Measurements from ENCODE around the gene SLC2A4RG. TPM values are rescaled to one million over a fixed set of nuclear protein-coding genes. Genes with fewer than 3 reads are reported as not detected.

Gene SLC2A4RG
- polyA plus RNA-seq, 1 of the 3 experiments (the other 2 are of a cell fraction): 90.9 TPM

- no peak for TF ChIP-seq MAX (IDR thresholded peaks at IDR 0.05; ENCODE audit: low read depth)
- TF ChIP-seq FOXJ3 (CRISPR knock-in tag; IDR thresholded peaks at IDR 0.05): no peak
- no peak for TF ChIP-seq FOXM1 (IDR thresholded peaks at IDR 0.05; ENCODE audit: low read depth)
- TF ChIP-seq SIN3A (IDR thresholded peaks at IDR 0.05; ENCODE audit: borderline replicate concordance, low read depth, low read length): no peak
- no peak for TF ChIP-seq RCOR1 (IDR thresholded peaks at IDR 0.05; ENCODE audit: low read length)
These were observed 53.3 kb downstream of the SLC2A4RG start (continued) for GRCh38 chr20:63792866-63793265.

Small RNAs within 50 kb of the gene (small RNA-seq; reads per million reads assigned to genes)
- gene LIME1: 0 to 2.3 (median 0) reads per million in 7 experiments
- 0 reads per million in 7 experiments for gene TNFRSF6B

Other genes with a start within 250 kb of the SLC2A4RG start
- 9.2 and 16.5 TPM in 2 replicates for gene EEF1A2, start 240.7 kb upstream of the SLC2A4RG start, polyA plus RNA-seq (2012; rRNA removed)
- gene PPDPF, start 219.0 kb upstream of the SLC2A4RG start, polyA plus RNA-seq (2012; rRNA removed): 20.0 and 71.4 TPM in 2 replicates
- gene PTK6, start 202.4 kb upstream of the SLC2A4RG start, polyA plus RNA-seq (2012; rRNA removed): 0.07 and 0.13 TPM in 2 replicates
- gene SRMS, start 192.0 kb upstream of the SLC2A4RG start, polyA plus RNA-seq (2012; rRNA removed): not detected in 2 replicates
- gene FNDC11, start 185.6 kb upstream of the SLC2A4RG start, polyA plus RNA-seq (2012; rRNA removed): 4.5 and 5.5 TPM in 2 replicates
- 5.5 and 7.6 TPM in 2 replicates for gene HELZ2, start 165.5 kb upstream of the SLC2A4RG start, polyA plus RNA-seq (2012; rRNA removed)
- 5.6 and 6.5 TPM in 2 replicates for gene GMEB2, start 112.7 kb upstream of the SLC2A4RG start, polyA plus RNA-seq (2012; rRNA removed)
- 89.8 and 111 TPM in 2 replicates for gene STMN3, start 86.4 kb upstream of the SLC2A4RG start, polyA plus RNA-seq (2012; rRNA removed)
- gene RTEL1, start 81.5 kb upstream of the SLC2A4RG start, polyA plus RNA-seq (2012; rRNA removed): 9.9 and 12.9 TPM in 2 replicates
- gene TNFRSF6B, start 43.1 kb upstream of the SLC2A4RG start, polyA plus RNA-seq (2012; rRNA removed): 8.2 and 9.4 TPM in 2 replicates
- 65.4 and 72.8 TPM in 2 replicates for gene ARFRP1, start 31.8 kb upstream of the SLC2A4RG start, polyA plus RNA-seq (2012; rRNA removed)
- gene ZGPAT, start 31.7 kb upstream of the SLC2A4RG start, polyA plus RNA-seq (2012; rRNA removed): 33.7 and 36.8 TPM in 2 replicates
- 10.9 and 12.3 TPM in 2 replicates for gene LIME1, start 3.1 kb upstream of the SLC2A4RG start, polyA plus RNA-seq (2012; rRNA removed)
- 0.11 and 0.15 TPM in 2 replicates for gene ZBTB46, start 91.5 kb downstream of the SLC2A4RG start, polyA plus RNA-seq (2012; rRNA removed)
- gene ABHD16B, start 121.7 kb downstream of the SLC2A4RG start, polyA plus RNA-seq (2012; rRNA removed): not detected in 2 replicates
- 137 and 161 TPM in 2 replicates for gene TPD52L2, start 125.5 kb downstream of the SLC2A4RG start, polyA plus RNA-seq (2012; rRNA removed)
- gene DNAJC5, start 155.3 kb downstream of the SLC2A4RG start, polyA plus RNA-seq (2012; rRNA removed): 24.2 and 26.2 TPM in 2 replicates
- gene UCKL1, start 216.6 kb downstream of the SLC2A4RG start, polyA plus RNA-seq (2012; rRNA removed): 70.3 and 71.6 TPM in 2 replicates
- 10.4 and 11.8 TPM in 2 replicates for gene ZNF512B, start 230.2 kb downstream of the SLC2A4RG start, polyA plus RNA-seq (2012; rRNA removed)
- gene SAMD10, start 239.9 kb downstream of the SLC2A4RG start, polyA plus RNA-seq (2012; rRNA removed): 11.0 and 11.6 TPM in 2 replicates
- gene PRPF6, start 241.4 kb downstream of the SLC2A4RG start, polyA plus RNA-seq (2012; rRNA removed): 50.1 and 59.1 TPM in 2 replicates

Measured in SK-N-SH (cell line).